CD8-positive, alpha-beta memory T cell (primary cell): ENCODE measurements around the gene BRSK1. TPM values are rescaled to one million over a fixed set of nuclear protein-coding genes. Genes with fewer than 3 reads are reported as not detected.

Source experiments
- CTCF ChIA-PET: fragments of 350-600 bp; sonication (Branson Sonifier 250); formaldehyde crosslinking; loops from one replicate; lab custom pipeline; 2021; ENCODE audit warnings: antibody characterized with exemption; lab: Charles Lee
- POLR2A ChIA-PET: fragments of 350-600 bp; sonication (Branson Sonifier 250); formaldehyde crosslinking; loops from one replicate; lab custom pipeline; 2021; ENCODE audit warnings: antibody characterized with exemption; lab: Charles Lee
- DNase-seq, 5 donors: peaks; one replicate each; pipeline versions ENCODE4 v3.0.0 to v3.0.0-alpha.2; 2020 to 2022; ENCODE audit warnings: mixed read lengths in 1 of 5
- H3K27ac ChIP-seq: one replicate; pipeline ENCODE4 v1.7.0; 2013; ENCODE audit warnings: low read depth, mild to moderate bottlenecking, low read length, moderate library complexity
- H3K27me3 ChIP-seq: 2 replicates; pipeline ENCODE4 v1.7.0; 2013; ENCODE audit warnings: low read length, mild to moderate bottlenecking; ENCODE audit not compliant: insufficient read depth, poor library complexity, severe bottlenecking
- H3K36me3 ChIP-seq: 2 replicates; pipeline ENCODE4 v1.7.0; 2013; ENCODE audit warnings: mild to moderate bottlenecking, low read length, moderate library complexity; ENCODE audit not compliant: insufficient read depth
- H3K4me1 ChIP-seq: 2 replicates; pipeline ENCODE4 v1.7.0; 2013; ENCODE audit warnings: mild to moderate bottlenecking, low read length, moderate library complexity; ENCODE audit not compliant: insufficient read depth
- H3K4me3 ChIP-seq: 2 replicates; pipeline ENCODE4 v1.7.0; 2013; ENCODE audit warnings: mild to moderate bottlenecking, low read length
- H3K9me3 ChIP-seq: 2 replicates; pipeline ENCODE4 v1.7.0; 2013; ENCODE audit warnings: mild to moderate bottlenecking, low read length
- H3K27ac Mint-ChIP-seq, 8 donors: one replicate each; pipeline ENCODE4 v1.8.0; 2020 to 2021; ENCODE audit warnings: mixed read lengths in 8 of 8, mild to moderate bottlenecking in 6 of 8, inconsistent platforms in 3 of 8, moderate library complexity in 3 of 8
- H3K27me3 Mint-ChIP-seq, 2 donors: one replicate each; pipeline ENCODE4 v1.8.0; 2020 to 2021; ENCODE audit warnings: mixed read lengths in 2 of 2, mild to moderate bottlenecking in 1 of 2, moderate library complexity in 1 of 2
- H3K36me3 Mint-ChIP-seq, 3 donors: one replicate each; pipeline ENCODE4 v1.8.0; 2020 to 2021; ENCODE audit warnings: mixed read lengths in 3 of 3, inconsistent platforms in 1 of 3, mild to moderate bottlenecking in 1 of 3
- H3K4me1 Mint-ChIP-seq, 3 donors: one replicate each; pipeline ENCODE4 v1.8.0; 2020 to 2021; ENCODE audit warnings: mixed read lengths in 3 of 3, inconsistent platforms in 1 of 3, mild to moderate bottlenecking in 1 of 3
- H3K4me3 Mint-ChIP-seq, 7 donors: one replicate each; pipeline ENCODE4 v1.8.0; 2020 to 2021; ENCODE audit warnings: mixed read lengths in 7 of 7, mild to moderate bottlenecking in 6 of 7, moderate library complexity in 4 of 7, inconsistent platforms in 2 of 7
- H3K9me3 Mint-ChIP-seq, 5 donors: one replicate each; pipeline ENCODE4 v1.8.0; 2020 to 2022; ENCODE audit warnings: mixed read lengths in 5 of 5, mild to moderate bottlenecking in 3 of 5, moderate library complexity in 2 of 5, inconsistent platforms in 1 of 5
- polyA plus RNA-seq: library from polyadenylated mRNA; unstranded; fragments of 300-500 nt; fragmentation: Illumina TruSeq; gene quantifications from one replicate; pipeline ENCODE4 v1.2.3, GENCODE V29; 2021
- total RNA-seq, 2 experiments: library from RNA; stranded (reverse); gene quantifications; one replicate each; pipeline ENCODE4 v1.2.3, GENCODE V29; 2021

The BRSK1 gene
- total and polyA plus RNA-seq, 3 experiments from 2014 or later: 0.82 to 5.7 (median 4.1) TPM

- peak overlapping the region; percentile 66 to 98 (median 87) for H3K4me3 Mint-ChIP-seq
- no peaks in the 10 kb centered on the region for H3K9me3 Mint-ChIP-seq
- H3K4me1 Mint-ChIP-seq: peaks cover 53 to 80% (median 61%) of the 10 kb centered on the region in 3 donors
- H3K9me3 ChIP-seq: no peaks in the 10 kb centered on the region
- no peaks in the 10 kb centered on the region for H3K27me3 ChIP-seq
- H3K36me3 ChIP-seq: peaks cover 12% of the 10 kb centered on the region
- CTCF ChIA-PET: no interaction called here
- POLR2A ChIA-PET: interaction anchor here (0.6 kb wide), 1 partner anchor 9 kb away, joined by 3 read pairs; no protein-coding TSS in a partner anchor
- H3K27ac Mint-ChIP-seq: peak overlapping the region; percentile 87 to 99 (median 98)
- peaks cover 0 to 46% (median 8%) of the 10 kb centered on the region in 3 donors for H3K36me3 Mint-ChIP-seq
- peaks cover 0 to 3% of the 10 kb centered on the region in 2 donors for H3K27me3 Mint-ChIP-seq
- H3K4me1 ChIP-seq: peaks cover 82% of the 10 kb centered on the region
- H3K4me3 ChIP-seq: no peak overlapping the region
- H3K27ac ChIP-seq: peak overlapping the region; percentile 28
- DNase-seq: no peak
Observed at GRCh38 chr19:55250262-55251036, 33.3 kb upstream of the BRSK1 start.

- Histone ChIP-seq H3K27ac (peak overlapping the region; percentile 28), H3K4me1 (peaks cover 93% of the 10 kb centered on the region), H3K9me3 (no peaks in the 10 kb centered on the region), H3K36me3 (peaks cover 3% of the 10 kb centered on the region), H3K27me3 (no peaks in the 10 kb centered on the region), H3K4me3 (no peak overlapping the region)
- DNase-seq: peak in 3 of 5 donors; percentile 37 to 49 (median 43)
- ChIA-PET CTCF (no interaction called here), POLR2A (interaction anchor here (0.6 to 4.7 kb wide), 2 partner anchors 8 to 88 kb away, joined by 3 to 15 read pairs; partner anchors contain the start of gene KMT5C)
- H3K36me3 Mint-ChIP-seq: peaks cover 0 to 40% (median 8%) of the 10 kb centered on the region in 3 donors
- H3K27ac Mint-ChIP-seq: peak overlapping the region; percentile 87 to 99 (median 98)
- H3K27me3 Mint-ChIP-seq: peaks cover 0 to 3% of the 10 kb centered on the region in 2 donors
- peaks cover 64 to 91% (median 72%) of the 10 kb centered on the region in 3 donors for H3K4me1 Mint-ChIP-seq
- peak overlapping the region; percentile 66 to 98 (median 87) for H3K4me3 Mint-ChIP-seq
- H3K9me3 Mint-ChIP-seq: no peaks in the 10 kb centered on the region
Observed at GRCh38 chr19:55251341-55252081, 32.3 kb upstream of the BRSK1 start.

- H3K4me3 ChIP-seq: peak overlapping the region; percentile 89
- DNase-seq: no peak
- H3K9me3 ChIP-seq: no peaks in the 10 kb centered on the region
- ChIA-PET CTCF (interaction anchor here (0.7 to 3.0 kb wide), 7 partner anchors 12 to 214 kb away, joined by 3 to 16 read pairs (median 5); partner anchors contain the start of genes HSPBP1 and TMEM238), POLR2A (interaction anchor here (0.9 to 4.7 kb wide), 9 partner anchors 26 to 401 kb away, joined by 3 to 21 read pairs (median 5); partner anchors contain the start of genes HSPBP1, KMT5C, PPP1R12C and U2AF2)
- no peaks in the 10 kb centered on the region for H3K9me3 Mint-ChIP-seq
- H3K36me3 Mint-ChIP-seq: peaks cover 0 to 42% (median 8%) of the 10 kb centered on the region in 3 donors
- H3K27me3 ChIP-seq: no peaks in the 10 kb centered on the region
- peak overlapping the region; percentile 95 to 98 (median 98) for H3K4me3 Mint-ChIP-seq
- peaks cover 0 to 3% of the 10 kb centered on the region in 2 donors for H3K27me3 Mint-ChIP-seq
- H3K27ac ChIP-seq: peak overlapping the region; percentile 83
- H3K27ac Mint-ChIP-seq: peak overlapping the region; percentile 95 to 100 (median 98)
- H3K4me1 Mint-ChIP-seq: peaks cover 74 to 92% (median 78%) of the 10 kb centered on the region in 3 donors
- H3K36me3 ChIP-seq: no peaks in the 10 kb centered on the region
- H3K4me1 ChIP-seq: peaks cover 90% of the 10 kb centered on the region
Observed at GRCh38 chr19:55252760-55253663, 30.8 kb upstream of the BRSK1 start.

- no peaks in the 10 kb centered on the region for H3K9me3 Mint-ChIP-seq
- H3K4me3 Mint-ChIP-seq: peak overlapping the region; percentile 95 to 98 (median 98)
- CTCF ChIA-PET: interaction anchor here (0.7 to 3.0 kb wide), 10 partner anchors 26 to 250 kb away, joined by 3 to 16 read pairs (median 4); partner anchors contain the start of genes HSPBP1, KMT5C and TMEM238
- Histone ChIP-seq H3K9me3 (no peaks in the 10 kb centered on the region), H3K4me1 (peaks cover 80% of the 10 kb centered on the region), H3K27me3 (no peaks in the 10 kb centered on the region), H3K4me3 (peak overlapping the region; percentile 89), H3K27ac (peak overlapping the region; percentile 83), H3K36me3 (no peaks in the 10 kb centered on the region)
- POLR2A ChIA-PET: interaction anchor here (0.8 to 4.7 kb wide), 14 partner anchors 23 to 400 kb away, joined by 3 to 21 read pairs (median 5); partner anchors contain the start of genes BRSK1, FIZ1, HSPBP1 and KMT5C
- peak; percentile 53 to 88 (median 79) for DNase-seq
- H3K27ac Mint-ChIP-seq: peak overlapping the region; percentile 95 to 100 (median 98)
- peaks cover 64 to 82% (median 68%) of the 10 kb centered on the region in 3 donors for H3K4me1 Mint-ChIP-seq
- peaks cover 0 to 37% (median 8%) of the 10 kb centered on the region in 3 donors for H3K36me3 Mint-ChIP-seq
- H3K27me3 Mint-ChIP-seq: peaks cover 0 to 3% of the 10 kb centered on the region in 2 donors
Observed at GRCh38 chr19:55253842-55254624, 29.8 kb upstream of the BRSK1 start.

- Mint-ChIP-seq H3K9me3 (no peaks in the 10 kb centered on the region), H3K36me3 (peaks cover 0 to 39% (median 8%) of the 10 kb centered on the region in 3 donors), H3K4me1 (peaks cover 67 to 84% (median 71%) of the 10 kb centered on the region in 3 donors), H3K4me3 (peak overlapping the region; percentile 95 to 98 (median 98)), H3K27ac (peak overlapping the region; percentile 95 to 100 (median 98)), H3K27me3 (peaks cover 0 to 3% of the 10 kb centered on the region in 2 donors)
- H3K4me3 ChIP-seq: peak overlapping the region; percentile 89
- H3K27me3 ChIP-seq: no peaks in the 10 kb centered on the region
- H3K27ac ChIP-seq: peak overlapping the region; percentile 83
- peaks cover 77% of the 10 kb centered on the region for H3K4me1 ChIP-seq
- ChIA-PET CTCF (interaction anchor here (1.0 to 3.0 kb wide), 9 partner anchors 25 to 249 kb away, joined by 3 to 16 read pairs (median 5); partner anchors contain the start of genes HSPBP1, KMT5C and TMEM238), POLR2A (interaction anchor here (0.8 to 4.7 kb wide), 12 partner anchors 22 to 400 kb away, joined by 3 to 21 read pairs (median 5); partner anchors contain the start of genes BRSK1, FIZ1, HSPBP1 and KMT5C)
- H3K36me3 ChIP-seq: no peaks in the 10 kb centered on the region
- no peak for DNase-seq
- H3K9me3 ChIP-seq: no peaks in the 10 kb centered on the region
Observed at GRCh38 chr19:55254625-55254977, 29.2 kb upstream of the BRSK1 start.

GRCh38 chr19:55255618-55256423 lies 28.0 kb upstream of the BRSK1 start:
- Histone ChIP-seq H3K27ac (peak overlapping the region; percentile 83), H3K4me1 (peaks cover 70% of the 10 kb centered on the region), H3K27me3 (no peaks in the 10 kb centered on the region), H3K9me3 (no peaks in the 10 kb centered on the region), H3K36me3 (no peaks in the 10 kb centered on the region), H3K4me3 (peak overlapping the region; percentile 89)
- peak; percentile 30 to 66 (median 37) for DNase-seq
- Mint-ChIP-seq H3K27me3 (peaks cover 0 to 3% of the 10 kb centered on the region in 2 donors), H3K4me1 (peaks cover 68 to 79% (median 71%) of the 10 kb centered on the region in 3 donors), H3K9me3 (no peaks in the 10 kb centered on the region), H3K4me3 (peak overlapping the region; percentile 95 to 98 (median 98)), H3K27ac (peak overlapping the region; percentile 95 to 99 (median 98)), H3K36me3 (peaks cover 0 to 37% (median 6%) of the 10 kb centered on the region in 3 donors)
- CTCF ChIA-PET: interaction anchor here (1.1 to 3.0 kb wide), 7 partner anchors 24 to 128 kb away, joined by 3 to 16 read pairs (median 9); partner anchors contain the start of genes HSPBP1, KMT5C and TMEM238
- POLR2A ChIA-PET: interaction anchor here (0.7 to 4.7 kb wide), 7 partner anchors 24 to 383 kb away, joined by 3 to 15 read pairs (median 6); partner anchors contain the start of genes HSPBP1, KMT5C and UBE2S
